Fibroblast of lung (primary cell): ENCODE results near the gene ECEL1. TPM values are rescaled to one million over a fixed set of nuclear protein-coding genes. Genes with fewer than 3 reads are reported as not detected.

Experiments
- DNase-seq, 2 donors: peaks; one replicate each; pipeline versions ENCODE4 v3.0.0 to v3.0.0-alpha.2; 2010; ENCODE audit warnings: low read depth in 2 of 2
- H2AFZ ChIP-seq: 2 replicates; pipeline ENCODE4 v1.5.1; 2012; ENCODE audit warnings: low read length, control low read depth, inconsistent platforms
- H3K27ac ChIP-seq: 2 replicates; pipeline ENCODE4 v1.5.1; 2011; ENCODE audit warnings: low read length, control low read depth; ENCODE audit not compliant: insufficient read depth
- H3K27me3 ChIP-seq: 2 replicates; pipeline ENCODE4 v1.5.1; 2011; ENCODE audit warnings: mild to moderate bottlenecking, low read length; ENCODE audit not compliant: control insufficient read depth, insufficient read depth
- H3K36me3 ChIP-seq: 2 replicates; pipeline ENCODE4 v1.5.1; 2011; ENCODE audit warnings: low read length; ENCODE audit not compliant: control insufficient read depth, insufficient read depth
- H3K4me1 ChIP-seq: 2 replicates; pipeline ENCODE4 v1.5.1; 2011; ENCODE audit warnings: low read length; ENCODE audit not compliant: control insufficient read depth, insufficient read depth; ENCODE audit errors: extremely low read depth
- H3K4me2 ChIP-seq: 2 replicates; pipeline ENCODE4 v1.5.1; 2011; ENCODE audit warnings: low read length, control low read depth; ENCODE audit not compliant: insufficient read depth; ENCODE audit errors: extremely low read depth
- H3K4me3 ChIP-seq, 4 experiments: fragments of 200-600 bp in 1 of 4; sonication (generic) in 1 of 4; replicated peaks in 1 of 4; 2 replicates each; pipeline ENCODE4 v1.5.1; 2011 to 2016; ENCODE audit warnings: low read length in 4 of 4, low read depth in 3 of 4, mild to moderate bottlenecking in 3 of 4, control low read depth in 2 of 4, inconsistent platforms in 1 of 4, mixed read lengths in 1 of 4; ENCODE audit not compliant: insufficient read depth in 1 of 4; ENCODE audit errors: control extremely low read depth in 1 of 4
- H3K79me2 ChIP-seq: 2 replicates; pipeline ENCODE4 v1.5.1; 2012; ENCODE audit warnings: mild to moderate bottlenecking, low read length, inconsistent platforms; ENCODE audit not compliant: control insufficient read depth, insufficient read depth
- H3K9ac ChIP-seq: 2 replicates; pipeline ENCODE4 v1.5.1; 2011; ENCODE audit warnings: mild to moderate bottlenecking, low read length, control low read depth; ENCODE audit not compliant: insufficient read depth
- H3K9me3 ChIP-seq: 2 replicates; pipeline ENCODE4 v1.5.1; 2012; ENCODE audit warnings: low read depth, low read length; ENCODE audit not compliant: control insufficient read depth, insufficient read depth
- H4K20me1 ChIP-seq: 2 replicates; pipeline ENCODE4 v1.5.1; 2011; ENCODE audit warnings: low read length; ENCODE audit not compliant: control insufficient read depth, insufficient read depth; ENCODE audit errors: extremely low read depth
- CTCF ChIP-seq, 2 donors: IDR thresholded peaks in 1 of 2; conservative IDR thresholded peaks in 1 of 2; 1 replicate in 1 of 2; 2 replicates in 1 of 2; pipeline ENCODE4 v1.5.1; 2011 to 2012; ENCODE audit warnings: low read length in 2 of 2, control low read depth in 1 of 2, inconsistent platforms in 1 of 2, low read depth in 1 of 2, mild to moderate bottlenecking in 1 of 2
- EZH2 ChIP-seq: IDR thresholded peaks from 2 replicates; pipeline ENCODE4 v1.5.1; 2012; ENCODE audit warnings: low read length, control low read depth, mild to moderate bottlenecking; ENCODE audit errors: missing control alignments
- polyA plus RNA-seq, 2 donors: library from polyadenylated mRNA; depleted of rRNA in 1 of 2; stranded (reverse) in 1 of 2; unstranded in 1 of 2; fragments of >200 nt; gene quantifications; 2 replicates each; pipeline ENCODE4 v1.2.1, GENCODE V29; 2011 to 2012; ENCODE audit warnings: missing spikeins in 1 of 2
- total RNA-seq: library from RNA; depleted of rRNA; stranded (reverse); fragments of >200 nt; gene quantifications from 2 replicates; pipeline ENCODE4 v1.2.1, GENCODE V29; 2014

The ECEL1 gene
- total and polyA plus RNA-seq, 2 donors (not counting 1 experiment from before 2014, with no cell fraction given), result not detected

GRCh38 chr2:232481322-232482140 lies 6.1 kb downstream of the ECEL1 start:
- DNase-seq, result no peak

GRCh38 chr2:232480201-232481190 lies 7.1 kb downstream of the ECEL1 start:
- DNase-seq, result no peak
- Histone ChIP-seq H3K9ac (no peak overlapping the region), H3K27ac (no peak overlapping the region), H3K36me3 (no peaks in the 10 kb centered on the region), H4K20me1 (no peaks in the 10 kb centered on the region), H3K9me3 (no peaks in the 10 kb centered on the region), H3K27me3 (peaks cover 7% of the 10 kb centered on the region), H3K79me2 (no peaks in the 10 kb centered on the region), H3K4me3 (no peak overlapping the region), H3K4me2 (no peak overlapping the region), H2AFZ (no peak overlapping the region), H3K4me1 (no peaks in the 10 kb centered on the region)
- TF ChIP-seq EZH2, result no peak
- no peak for TF ChIP-seq CTCF (conservative IDR thresholded peaks at IDR 0.05 in 1 of 2, IDR thresholded peaks at IDR 0.05 in 1 of 2; ENCODE audit: low read depth in 1 of 2, low read length in 2 of 2)

More at GRCh38 chr2:232481322-232482140, 6.1 kb downstream of the ECEL1 start:
- Histone ChIP-seq H3K79me2 (no peaks in the 10 kb centered on the region), H3K9ac (no peak overlapping the region), H3K27me3 (peaks cover 10% of the 10 kb centered on the region), H2AFZ (no peak overlapping the region), H3K9me3 (no peaks in the 10 kb centered on the region), H4K20me1 (no peaks in the 10 kb centered on the region), H3K4me3 (no peak overlapping the region), H3K36me3 (no peaks in the 10 kb centered on the region), H3K4me2 (no peak overlapping the region), H3K4me1 (no peaks in the 10 kb centered on the region), H3K27ac (no peak overlapping the region)
- TF ChIP-seq CTCF (conservative IDR thresholded peaks at IDR 0.05 in 1 of 2, IDR thresholded peaks at IDR 0.05 in 1 of 2; ENCODE audit: low read depth in 1 of 2, low read length in 2 of 2) (no peak), EZH2 (no peak)
